ENCODE data around the gene SYT9.

Gene SYT9

GRCh38 chr11:7332962-7333361 lies 81.3 kb downstream of the SYT9 start:
- H3K36me3 ChIP-seq (ENCODE audit: control insufficient read depth in 2 of 2, insufficient read depth in 1 of 2, low read length in 2 of 2) = no peaks in the 10 kb centered on the region
- POLR2A ChIA-PET = no interaction called here
- no peak overlapping the region for H3K27ac ChIP-seq (ENCODE audit: extremely low read depth, low read depth, low read length)
- no peaks in the 10 kb centered on the region for H3K4me1 ChIP-seq (ENCODE audit: control insufficient read depth, insufficient read depth, low read length)
- no peak overlapping the region for H3K4me3 ChIP-seq (ENCODE audit: low read depth, low read length)
- no peaks in the 10 kb centered on the region for H3K9me3 ChIP-seq (ENCODE audit: control insufficient read depth, insufficient read depth, low read depth, low read length)
- CTCF ChIA-PET = interaction anchor here (0.9 kb wide), 1 partner anchor 20 kb away, joined by 3 read pairs; no protein-coding TSS in a partner anchor
- TF ChIP-seq ZBTB7A (tag by site-specific recombination; IDR thresholded peaks at IDR 0.05; ENCODE audit: low read depth) (no peak), GLIS1 (tag by site-specific recombination; IDR thresholded peaks at IDR 0.05) (peak; percentile 57), PRDM6 (tag by site-specific recombination; IDR thresholded peaks at IDR 0.05) (peak; percentile 37; the same call in 1 of the 2 replicates), SP7 (tag by site-specific recombination; IDR thresholded peaks at IDR 0.05) (no peak), ZNF394 (tag by site-specific recombination; IDR thresholded peaks at IDR 0.05; ENCODE audit: borderline replicate concordance) (no peak), ZNF121 (tag by site-specific recombination; IDR thresholded peaks at IDR 0.05) (no peak), FEZF1 (tag by site-specific recombination; IDR thresholded peaks at IDR 0.05) (no peak), ZSCAN16 (tag by site-specific recombination; IDR thresholded peaks at IDR 0.05) (no peak), MZF1 (tag by site-specific recombination; IDR thresholded peaks at IDR 0.05; ENCODE audit: borderline replicate concordance) (0 out of 2 replicates have a peak, but pooled peaks have one; percentile 42), ZNF623 (tag by site-specific recombination; IDR thresholded peaks at IDR 0.05) (no peak), WT1 (tag by site-specific recombination; IDR thresholded peaks at IDR 0.05) (peak; percentile 85), OSR2 (tag by site-specific recombination; IDR thresholded peaks at IDR 0.05) (peak; percentile 81), EGR2 (tag by site-specific recombination; IDR thresholded peaks at IDR 0.05; ENCODE audit: low read depth) (peak; percentile 16; the same call in 1 of the 2 replicates), ZXDB (tag by site-specific recombination; IDR thresholded peaks at IDR 0.05) (no peak), ZBTB44 (tag by site-specific recombination; IDR thresholded peaks at IDR 0.05) (0 out of 2 replicates have a peak, but pooled peaks have one; percentile 29), ZNF843 (tag by site-specific recombination; IDR thresholded peaks at IDR 0.05) (no peak), ZNF560 (tag by site-specific recombination; IDR thresholded peaks at IDR 0.05; ENCODE audit: borderline replicate concordance) (no peak), TRIM28 (IDR thresholded peaks at IDR 0.05; ENCODE audit: borderline replicate concordance, low read length) (no peak), ZNF174 (tag by site-specific recombination; IDR thresholded peaks at IDR 0.05) (no peak), ZNF248 (tag by site-specific recombination; IDR thresholded peaks at IDR 0.05) (no peak)
- TF ChIP-seq, protein P1, sequence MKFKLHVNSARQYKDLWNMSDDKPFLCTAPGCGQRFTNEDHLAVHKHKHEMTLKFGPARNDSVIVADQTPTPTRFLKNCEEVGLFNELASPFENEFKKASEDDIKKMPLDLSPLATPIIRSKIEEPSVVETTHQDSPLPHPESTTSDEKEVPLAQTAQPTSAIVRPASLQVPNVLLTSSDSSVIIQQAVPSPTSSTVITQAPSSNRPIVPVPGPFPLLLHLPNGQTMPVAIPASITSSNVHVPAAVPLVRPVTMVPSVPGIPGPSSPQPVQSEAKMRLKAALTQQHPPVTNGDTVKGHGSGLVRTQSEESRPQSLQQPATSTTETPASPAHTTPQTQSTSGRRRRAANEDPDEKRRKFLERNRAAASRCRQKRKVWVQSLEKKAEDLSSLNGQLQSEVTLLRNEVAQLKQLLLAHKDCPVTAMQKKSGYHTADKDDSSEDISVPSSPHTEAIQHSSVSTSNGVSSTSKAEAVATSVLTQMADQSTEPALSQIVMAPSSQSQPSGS (tag by site-specific recombination; IDR thresholded peaks at IDR 0.05; ENCODE audit: low read depth) = no peak
- TF ChIP-seq, protein P2, sequence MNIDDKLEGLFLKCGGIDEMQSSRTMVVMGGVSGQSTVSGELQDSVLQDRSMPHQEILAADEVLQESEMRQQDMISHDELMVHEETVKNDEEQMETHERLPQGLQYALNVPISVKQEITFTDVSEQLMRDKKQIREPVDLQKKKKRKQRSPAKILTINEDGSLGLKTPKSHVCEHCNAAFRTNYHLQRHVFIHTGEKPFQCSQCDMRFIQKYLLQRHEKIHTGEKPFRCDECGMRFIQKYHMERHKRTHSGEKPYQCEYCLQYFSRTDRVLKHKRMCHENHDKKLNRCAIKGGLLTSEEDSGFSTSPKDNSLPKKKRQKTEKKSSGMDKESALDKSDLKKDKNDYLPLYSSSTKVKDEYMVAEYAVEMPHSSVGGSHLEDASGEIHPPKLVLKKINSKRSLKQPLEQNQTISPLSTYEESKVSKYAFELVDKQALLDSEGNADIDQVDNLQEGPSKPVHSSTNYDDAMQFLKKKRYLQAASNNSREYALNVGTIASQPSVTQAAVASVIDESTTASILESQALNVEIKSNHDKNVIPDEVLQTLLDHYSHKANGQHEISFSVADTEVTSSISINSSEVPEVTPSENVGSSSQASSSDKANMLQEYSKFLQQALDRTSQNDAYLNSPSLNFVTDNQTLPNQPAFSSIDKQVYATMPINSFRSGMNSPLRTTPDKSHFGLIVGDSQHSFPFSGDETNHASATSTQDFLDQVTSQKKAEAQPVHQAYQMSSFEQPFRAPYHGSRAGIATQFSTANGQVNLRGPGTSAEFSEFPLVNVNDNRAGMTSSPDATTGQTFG (tag by site-specific recombination; IDR thresholded peaks at IDR 0.05; ENCODE audit: borderline replicate concordance) = no peak
- TF ChIP-seq, protein P3, sequence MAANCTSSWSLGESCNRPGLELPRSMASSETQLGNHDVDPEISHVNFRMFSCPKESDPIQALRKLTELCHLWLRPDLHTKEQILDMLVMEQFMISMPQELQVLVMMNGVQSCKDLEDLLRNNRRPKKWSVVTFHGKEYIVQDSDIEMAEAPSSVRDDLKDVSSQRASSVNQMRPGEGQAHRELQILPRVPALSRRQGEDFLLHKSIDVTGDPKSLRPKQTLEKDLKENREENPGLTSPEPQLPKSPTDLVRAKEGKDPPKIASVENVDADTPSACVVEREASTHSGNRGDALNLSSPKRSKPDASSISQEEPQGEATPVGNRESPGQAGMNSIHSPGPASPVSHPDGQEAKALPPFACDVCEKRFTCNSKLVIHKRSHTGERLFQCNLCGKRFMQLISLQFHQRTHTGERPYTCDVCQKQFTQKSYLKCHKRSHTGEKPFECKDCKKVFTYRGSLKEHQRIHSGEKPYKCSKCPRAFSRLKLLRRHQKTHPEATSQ (tag by site-specific recombination; IDR thresholded peaks at IDR 0.05) = no peak
- TF ChIP-seq, protein P4, sequence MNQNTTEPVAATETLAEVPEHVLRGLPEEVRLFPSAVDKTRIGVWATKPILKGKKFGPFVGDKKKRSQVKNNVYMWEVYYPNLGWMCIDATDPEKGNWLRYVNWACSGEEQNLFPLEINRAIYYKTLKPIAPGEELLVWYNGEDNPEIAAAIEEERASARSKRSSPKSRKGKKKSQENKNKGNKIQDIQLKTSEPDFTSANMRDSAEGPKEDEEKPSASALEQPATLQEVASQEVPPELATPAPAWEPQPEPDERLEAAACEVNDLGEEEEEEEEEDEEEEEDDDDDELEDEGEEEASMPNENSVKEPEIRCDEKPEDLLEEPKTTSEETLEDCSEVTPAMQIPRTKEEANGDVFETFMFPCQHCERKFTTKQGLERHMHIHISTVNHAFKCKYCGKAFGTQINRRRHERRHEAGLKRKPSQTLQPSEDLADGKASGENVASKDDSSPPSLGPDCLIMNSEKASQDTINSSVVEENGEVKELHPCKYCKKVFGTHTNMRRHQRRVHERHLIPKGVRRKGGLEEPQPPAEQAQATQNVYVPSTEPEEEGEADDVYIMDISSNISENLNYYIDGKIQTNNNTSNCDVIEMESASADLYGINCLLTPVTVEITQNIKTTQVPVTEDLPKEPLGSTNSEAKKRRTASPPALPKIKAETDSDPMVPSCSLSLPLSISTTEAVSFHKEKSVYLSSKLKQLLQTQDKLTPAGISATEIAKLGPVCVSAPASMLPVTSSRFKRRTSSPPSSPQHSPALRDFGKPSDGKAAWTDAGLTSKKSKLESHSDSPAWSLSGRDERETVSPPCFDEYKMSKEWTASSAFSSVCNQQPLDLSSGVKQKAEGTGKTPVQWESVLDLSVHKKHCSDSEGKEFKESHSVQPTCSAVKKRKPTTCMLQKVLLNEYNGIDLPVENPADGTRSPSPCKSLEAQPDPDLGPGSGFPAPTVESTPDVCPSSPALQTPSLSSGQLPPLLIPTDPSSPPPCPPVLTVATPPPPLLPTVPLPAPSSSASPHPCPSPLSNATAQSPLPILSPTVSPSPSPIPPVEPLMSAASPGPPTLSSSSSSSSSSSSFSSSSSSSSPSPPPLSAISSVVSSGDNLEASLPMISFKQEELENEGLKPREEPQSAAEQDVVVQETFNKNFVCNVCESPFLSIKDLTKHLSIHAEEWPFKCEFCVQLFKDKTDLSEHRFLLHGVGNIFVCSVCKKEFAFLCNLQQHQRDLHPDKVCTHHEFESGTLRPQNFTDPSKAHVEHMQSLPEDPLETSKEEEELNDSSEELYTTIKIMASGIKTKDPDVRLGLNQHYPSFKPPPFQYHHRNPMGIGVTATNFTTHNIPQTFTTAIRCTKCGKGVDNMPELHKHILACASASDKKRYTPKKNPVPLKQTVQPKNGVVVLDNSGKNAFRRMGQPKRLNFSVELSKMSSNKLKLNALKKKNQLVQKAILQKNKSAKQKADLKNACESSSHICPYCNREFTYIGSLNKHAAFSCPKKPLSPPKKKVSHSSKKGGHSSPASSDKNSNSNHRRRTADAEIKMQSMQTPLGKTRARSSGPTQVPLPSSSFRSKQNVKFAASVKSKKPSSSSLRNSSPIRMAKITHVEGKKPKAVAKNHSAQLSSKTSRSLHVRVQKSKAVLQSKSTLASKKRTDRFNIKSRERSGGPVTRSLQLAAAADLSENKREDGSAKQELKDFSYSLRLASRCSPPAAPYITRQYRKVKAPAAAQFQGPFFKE (tag by site-specific recombination; IDR thresholded peaks at IDR 0.05; ENCODE audit: borderline replicate concordance) = no peak
